GM18505 (cell line): ENCODE results near the gene MSX1.

ENCODE experiments used
- ATAC-seq: cut with Tn5 transposase; IDR thresholded peaks from one replicate; pipeline ENCODE4 v1.9.1; 2021; ENCODE audit not compliant: unreplicated experiment
- POLR2A ChIP-seq: IDR thresholded peaks from 4 replicates; pipeline ENCODE4 v1.6.1; 2011; ENCODE audit warnings: borderline replicate concordance; ENCODE audit not compliant: insufficient read depth, insufficient read length; ENCODE audit errors: extremely low read depth

Gene MSX1

GRCh38 chr4:4831825-4832224 lies 27.6 kb upstream of the MSX1 start:
- TF ChIP-seq POLR2A: no peak
- no peak for ATAC-seq

- no peak for ATAC-seq
- no peak for TF ChIP-seq POLR2A
These were observed 23.4 kb upstream of the MSX1 start for GRCh38 chr4:4836044-4836443.

GRCh38 chr4:4837316-4837715 lies 22.1 kb upstream of the MSX1 start:
- TF ChIP-seq POLR2A: no peak

GRCh38 chr4:4838051-4838935 lies 21.2 kb upstream of the MSX1 start:
- no peak for TF ChIP-seq POLR2A
- ATAC-seq: no peak

More at GRCh38 chr4:4837316-4837715, 22.1 kb upstream of the MSX1 start:
- ATAC-seq: no peak

- TF ChIP-seq POLR2A: no peak
- no peak for ATAC-seq
These were observed 20.3 kb upstream of the MSX1 start for GRCh38 chr4:4838936-4839810.

- no peak for ATAC-seq
- no peak for TF ChIP-seq POLR2A
These were observed 19.1 kb upstream of the MSX1 start for GRCh38 chr4:4840351-4840750.

- no peak for ATAC-seq
- no peak for TF ChIP-seq POLR2A
These were observed 18.3 kb upstream of the MSX1 start for GRCh38 chr4:4841156-4841555.

- no peak for TF ChIP-seq POLR2A
- no peak for ATAC-seq
These were observed 16.7 kb upstream of the MSX1 start for GRCh38 chr4:4842476-4843441.

GRCh38 chr4:4843635-4844291 lies 15.7 kb upstream of the MSX1 start:
- no peak for ATAC-seq
- no peak for TF ChIP-seq POLR2A

GRCh38 chr4:4845027-4845426 lies 14.4 kb upstream of the MSX1 start:
- TF ChIP-seq POLR2A: no peak
- no peak for ATAC-seq

GRCh38 chr4:4847011-4847410 lies 12.5 kb upstream of the MSX1 start:
- TF ChIP-seq POLR2A: no peak
- ATAC-seq: no peak

GRCh38 chr4:4848540-4848939 lies 10.9 kb upstream of the MSX1 start:
- ATAC-seq: no peak
- TF ChIP-seq POLR2A: no peak
